Endothelial cell of umbilical vein (primary cell): ENCODE data around the gene CYP11A1. TPM values are rescaled to one million over a fixed set of nuclear protein-coding genes. Genes with fewer than 3 reads are reported as not detected.

ENCODE experiments used
- BruUV-seq: library from RNA; stranded (reverse); fragments of 400-500 nt; replicated peaks from 2 replicates; lab custom pipeline; 2021; lab: Mats Ljungman, UMichigan
- CTCF ChIA-PET: fragments of 300-600, 350-600 bp; sonication (Branson Sonifier 250); formaldehyde crosslinking; loops from one replicate; lab custom pipeline; 2021; ENCODE audit warnings: antibody characterized with exemption, inconsistent platforms; lab: Charles Lee
- POLR2A ChIA-PET: fragments of 300-600, 350-600 bp; sonication (Branson Sonifier 250); formaldehyde crosslinking; loops from one replicate; lab custom pipeline; 2021; ENCODE audit warnings: antibody characterized with exemption, inconsistent platforms; lab: Charles Lee
- DNase-seq: peaks from one replicate; pipeline ENCODE4 v3.0.0-alpha.2; 2011; ENCODE audit warnings: low read depth, low spot score
- FAIRE-seq: peaks from 2 replicates; lab custom pipeline; 2011; peaks lifted over from hg19 to GRCh38; lab: Jason Lieb, UNC
- H2AFZ ChIP-seq: 2 replicates; pipeline ENCODE4 v1.6.0; 2012; ENCODE audit warnings: low read depth, low read length, control low read depth, inconsistent platforms
- H3K27ac ChIP-seq: 2 replicates; pipeline ENCODE4 v1.5.1; 2011; ENCODE audit warnings: low read depth, mild to moderate bottlenecking, control low read depth, low read length, moderate library complexity; ENCODE audit not compliant: insufficient read depth
- H3K27me3 ChIP-seq, 2 experiments: 2 replicates each; pipeline versions ENCODE4 v1.6.0 to v1.6.1; 2011; ENCODE audit warnings: low read length in 2 of 2, mixed read lengths in 1 of 2; ENCODE audit not compliant: control insufficient read depth in 2 of 2, insufficient read depth in 2 of 2
- H3K36me3 ChIP-seq, 2 experiments: 2 replicates in 1 of 2; 3 replicates in 1 of 2; pipeline ENCODE4 v1.5.1; 2011; ENCODE audit warnings: low read length in 2 of 2, mild to moderate bottlenecking in 1 of 2, moderate library complexity in 1 of 2; ENCODE audit not compliant: control insufficient read depth in 2 of 2, insufficient read depth in 2 of 2; ENCODE audit errors: extremely low read depth in 1 of 2
- H3K4me1 ChIP-seq: 3 replicates; pipeline ENCODE4 v1.5.1; 2011; ENCODE audit warnings: mild to moderate bottlenecking, low read length; ENCODE audit not compliant: control insufficient read depth, insufficient read depth; ENCODE audit errors: extremely low read depth
- H3K4me2 ChIP-seq: 2 replicates; pipeline ENCODE4 v1.6.1; 2011; ENCODE audit warnings: low read length, control low read depth, mixed read lengths; ENCODE audit not compliant: insufficient read depth
- H3K4me3 ChIP-seq, 3 experiments: fragments of 200-600 bp in 1 of 3; sonication (generic), shearing (Covaris generic) in 1 of 3; replicated peaks in 1 of 3; 2 replicates each; pipeline ENCODE4 v1.5.1; 2011 to 2016; ENCODE audit warnings: control low read depth in 3 of 3, low read length in 3 of 3, mild to moderate bottlenecking in 2 of 3, inconsistent platforms in 1 of 3, low read depth in 1 of 3, moderate library complexity in 1 of 3; ENCODE audit not compliant: insufficient read depth in 1 of 3
- H3K79me2 ChIP-seq: 2 replicates; pipeline ENCODE4 v1.6.0; 2012; ENCODE audit warnings: low read length, inconsistent platforms; ENCODE audit not compliant: control insufficient read depth, insufficient read depth
- H3K9ac ChIP-seq: replicated peaks from 2 replicates; pipeline ENCODE3; 2011; ENCODE audit warnings: low read length, control low read depth; ENCODE audit not compliant: insufficient read depth; ENCODE audit errors: extremely low read depth
- H3K9me1 ChIP-seq: replicated peaks from 3 replicates; pipeline ENCODE4 v1.6.0; 2011; ENCODE audit warnings: mild to moderate bottlenecking, low read length; ENCODE audit not compliant: control insufficient read depth, insufficient read depth; ENCODE audit errors: extremely low read depth
- H3K9me3 ChIP-seq: replicated peaks from 2 replicates; pipeline ENCODE4 v1.5.1; 2012; ENCODE audit warnings: low read length, inconsistent platforms; ENCODE audit not compliant: control insufficient read depth, insufficient read depth
- H4K20me1 ChIP-seq: replicated peaks from 2 replicates; pipeline ENCODE3; 2011; ENCODE audit warnings: mild to moderate bottlenecking, low read length; ENCODE audit not compliant: control insufficient read depth, insufficient read depth; ENCODE audit errors: extremely low read depth
- EZH2 ChIP-seq: IDR thresholded peaks from 2 replicates; pipeline ENCODE4 v1.6.1; 2012; ENCODE audit warnings: borderline replicate concordance, low read depth, mild to moderate bottlenecking, moderate library complexity, low read length, inconsistent platforms; ENCODE audit not compliant: severe bottlenecking
- FOS ChIP-seq: IDR thresholded peaks from 2 replicates; pipeline ENCODE4 v1.6.1; 2011; ENCODE audit warnings: mild to moderate bottlenecking, low read length, moderate library complexity, borderline replicate concordance; ENCODE audit not compliant: insufficient read depth
- GATA2 ChIP-seq: IDR thresholded peaks from 2 replicates; pipeline ENCODE4 v1.7.0; 2011; ENCODE audit warnings: low read depth, mild to moderate bottlenecking, moderate library complexity, mixed read lengths, low read length; ENCODE audit not compliant: insufficient read length, insufficient read depth
- JUN ChIP-seq: IDR thresholded peaks from 2 replicates; pipeline ENCODE4 v1.6.1; 2011; ENCODE audit warnings: borderline replicate concordance, low read depth; ENCODE audit not compliant: insufficient read length, insufficient read depth
- MYC ChIP-seq: IDR thresholded peaks from one replicate; pipeline ENCODE4 v1.6.1; 2011; ENCODE audit warnings: mild to moderate bottlenecking, low read depth, low read length
- POLR2A ChIP-seq: IDR thresholded peaks from 2 replicates; pipeline ENCODE4 v1.6.1; 2012; ENCODE audit warnings: low read depth, mild to moderate bottlenecking, control low read depth, low read length
- POLR2AphosphoS5 ChIP-seq: IDR thresholded peaks from 2 replicates; pipeline ENCODE4 v1.6.1; 2012; ENCODE audit warnings: low read depth, mild to moderate bottlenecking, control low read depth, low read length, moderate library complexity; ENCODE audit not compliant: insufficient read depth
- dilution Hi-C: fragments of 300-500 bp; cut with MboI; formaldehyde crosslinking; loops from one replicate; pipeline ENCODE4 v1.15.0; 2019; ENCODE audit warnings: low sequenced_read_pairs; ENCODE audit not compliant: extremely low pct_ligation_motif_present
- intact Hi-C: fragments of 100-400 bp; cut with micrococcal nuclease; formaldehyde crosslinking; loops from one replicate; pipeline ENCODE4 v1.10.0; 2022
- polyA plus RNA-seq, 4 experiments: library from polyadenylated mRNA; depleted of rRNA in 3 of 4; stranded (reverse) in 3 of 4; unstranded in 1 of 4; fragments of >200 nt; gene quantifications; 2 replicates each; pipeline versions ENCODE4 v1.2.1 to v1.2.3, GENCODE V29; 2011 to 2012; ENCODE audit warnings: missing spikeins in 1 of 4
- total RNA-seq: library from RNA; stranded (reverse); gene quantifications from 2 replicates; pipeline ENCODE4 v1.2.3, GENCODE V29; 2021
- TF ChIP-seq, protein P1 (sequence below), 2 donors: IDR thresholded peaks; 1 replicate in 1 of 2; 2 replicates in 1 of 2; pipeline ENCODE4 v1.5.1; 2011; ENCODE audit warnings: low read length in 2 of 2, mild to moderate bottlenecking in 2 of 2, moderate library complexity in 2 of 2, control low read depth in 1 of 2, inconsistent platforms in 1 of 2, low read depth in 1 of 2; ENCODE audit not compliant: insufficient read depth in 1 of 2; ENCODE audit errors: extremely low read depth in 1 of 2
- TF ChIP-seq, protein P2 (sequence below): IDR thresholded peaks from 2 replicates; pipeline ENCODE4 v1.6.1; 2011; ENCODE audit not compliant: insufficient read depth, insufficient read length

Gene CYP11A1
- total and polyA plus RNA-seq, 2 donors (not counting 3 experiments of a cell fraction or from before 2014, with no cell fraction given): 0.08 TPM; not detected in 1

DNA sequence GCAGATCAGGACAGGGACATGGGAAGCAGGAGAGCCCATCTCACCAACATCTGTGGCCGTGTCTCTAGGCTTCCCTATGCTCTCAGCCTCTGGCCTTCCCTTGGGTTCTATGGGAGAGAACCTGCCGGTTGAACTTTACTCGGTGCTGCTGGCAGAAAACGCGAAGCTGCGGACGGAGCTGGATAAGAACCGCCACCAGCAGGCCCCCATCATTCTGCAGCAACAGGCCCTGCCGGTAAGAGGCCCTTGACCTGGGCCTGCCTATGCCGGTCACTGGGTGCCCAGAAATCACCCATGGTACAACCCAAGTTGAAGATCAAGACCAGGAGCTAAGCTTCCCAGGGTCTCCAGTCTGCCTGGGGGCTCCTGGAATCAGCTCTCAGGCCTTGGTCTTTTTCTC lies 34.8 kb downstream of the CYP11A1 start:
- no peaks in the 10 kb centered on the region for H3K9me1 ChIP-seq
- dilution Hi-C loops: no loop called here
- no TSS peak for BruUV-seq

More for the DNA sequence above, 34.8 kb downstream of the CYP11A1 start:
- no peak overlapping the region for H2AFZ ChIP-seq
- no peaks in the 10 kb centered on the region for H3K36me3 ChIP-seq
- H3K79me2 ChIP-seq: no peaks in the 10 kb centered on the region
- TF ChIP-seq, protein P1, sequence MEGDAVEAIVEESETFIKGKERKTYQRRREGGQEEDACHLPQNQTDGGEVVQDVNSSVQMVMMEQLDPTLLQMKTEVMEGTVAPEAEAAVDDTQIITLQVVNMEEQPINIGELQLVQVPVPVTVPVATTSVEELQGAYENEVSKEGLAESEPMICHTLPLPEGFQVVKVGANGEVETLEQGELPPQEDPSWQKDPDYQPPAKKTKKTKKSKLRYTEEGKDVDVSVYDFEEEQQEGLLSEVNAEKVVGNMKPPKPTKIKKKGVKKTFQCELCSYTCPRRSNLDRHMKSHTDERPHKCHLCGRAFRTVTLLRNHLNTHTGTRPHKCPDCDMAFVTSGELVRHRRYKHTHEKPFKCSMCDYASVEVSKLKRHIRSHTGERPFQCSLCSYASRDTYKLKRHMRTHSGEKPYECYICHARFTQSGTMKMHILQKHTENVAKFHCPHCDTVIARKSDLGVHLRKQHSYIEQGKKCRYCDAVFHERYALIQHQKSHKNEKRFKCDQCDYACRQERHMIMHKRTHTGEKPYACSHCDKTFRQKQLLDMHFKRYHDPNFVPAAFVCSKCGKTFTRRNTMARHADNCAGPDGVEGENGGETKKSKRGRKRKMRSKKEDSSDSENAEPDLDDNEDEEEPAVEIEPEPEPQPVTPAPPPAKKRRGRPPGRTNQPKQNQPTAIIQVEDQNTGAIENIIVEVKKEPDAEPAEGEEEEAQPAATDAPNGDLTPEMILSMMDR (IDR thresholded peaks at IDR 0.05; ENCODE audit: extremely low read depth in 1 of 2, insufficient read depth in 1 of 2, low read depth in 1 of 2, low read length in 2 of 2): no peak
- TF ChIP-seq JUN: no peak
- TF ChIP-seq MYC: no peak
- TF ChIP-seq, protein P2, sequence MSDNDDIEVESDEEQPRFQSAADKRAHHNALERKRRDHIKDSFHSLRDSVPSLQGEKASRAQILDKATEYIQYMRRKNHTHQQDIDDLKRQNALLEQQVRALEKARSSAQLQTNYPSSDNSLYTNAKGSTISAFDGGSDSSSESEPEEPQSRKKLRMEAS: no peak
- no peak for TF ChIP-seq POLR2A
- no peak for TF ChIP-seq FOS
- no peak for TF ChIP-seq GATA2
- TF ChIP-seq POLR2AphosphoS5: no peak
- no peak for TF ChIP-seq EZH2
- no peak overlapping the region for H3K27ac ChIP-seq
- H3K9ac ChIP-seq: no peak overlapping the region
- H3K27me3 ChIP-seq: no peaks in the 10 kb centered on the region
- ChIA-PET POLR2A (no interaction called here), CTCF (no interaction called here)
- no peak for FAIRE-seq
- no peaks in the 10 kb centered on the region for H3K9me3 ChIP-seq
- H3K4me3 ChIP-seq: no peak overlapping the region
- no peak for DNase-seq
- H3K4me2 ChIP-seq: no peak overlapping the region
- H3K4me1 ChIP-seq: no peaks in the 10 kb centered on the region
- intact Hi-C loops: no loop called here
- no peaks in the 10 kb centered on the region for H4K20me1 ChIP-seq
